Lower leg skin (tissue), 4 donors: Measurements from ENCODE around the gene CGB1. TPM values are rescaled to one million over a fixed set of nuclear protein-coding genes. Genes with fewer than 3 reads are reported as not detected.

ENCODE experiments used
- DNase-seq, 2 donors: peaks; one replicate each; pipeline ENCODE4 v3.0.0-alpha.2; 2019; ENCODE audit warnings: low spot score in 2 of 2
- H3K4me3 ChIP-seq: fragments of 200-600 bp; sonication (generic); 2 replicates; pipeline ENCODE4 v1.5.1; 2017; ENCODE audit warnings: mild to moderate bottlenecking, low read depth; ENCODE audit not compliant: poor library complexity, severe bottlenecking
- POLR2A ChIP-seq, 2 donors: fragments of 450-650 bp; IDR thresholded peaks; one replicate each; pipeline ENCODE4 v1.6.1; 2016 to 2017; ENCODE audit warnings: antibody characterized with exemption in 2 of 2, mild to moderate bottlenecking in 1 of 2, moderate library complexity in 1 of 2
- WGBS, 2 donors: methylation state at CpG; one replicate each; pipeline ENCODE4 v1.1.5; 2018; 5-methylcytosine and 5-hydroxymethylcytosine counted together
- intact Hi-C: fragments of 100-400 bp; cut with DNase I; formaldehyde crosslinking; loops from one replicate; pipeline ENCODE4 v1.15.0; 2023; ENCODE audit warnings: low total_unique reads
- total RNA-seq, 4 donors: library from RNA; depleted of rRNA; stranded (reverse); fragments of >200 nt; gene quantifications; one replicate each; pipeline ENCODE4 v1.1.0, GENCODE V29; 2016
- TF ChIP-seq, protein P1 (sequence below), 3 donors: fragments of 450-650 bp; IDR thresholded peaks; one replicate each; pipeline ENCODE4 v1.5.1; 2016; ENCODE audit warnings: antibody characterized with exemption in 3 of 3, mild to moderate bottlenecking in 3 of 3, moderate library complexity in 2 of 3

Gene CGB1
- total RNA-seq, 4 donors from 2014 or later: 2.2 TPM; not detected in 3

DNA sequence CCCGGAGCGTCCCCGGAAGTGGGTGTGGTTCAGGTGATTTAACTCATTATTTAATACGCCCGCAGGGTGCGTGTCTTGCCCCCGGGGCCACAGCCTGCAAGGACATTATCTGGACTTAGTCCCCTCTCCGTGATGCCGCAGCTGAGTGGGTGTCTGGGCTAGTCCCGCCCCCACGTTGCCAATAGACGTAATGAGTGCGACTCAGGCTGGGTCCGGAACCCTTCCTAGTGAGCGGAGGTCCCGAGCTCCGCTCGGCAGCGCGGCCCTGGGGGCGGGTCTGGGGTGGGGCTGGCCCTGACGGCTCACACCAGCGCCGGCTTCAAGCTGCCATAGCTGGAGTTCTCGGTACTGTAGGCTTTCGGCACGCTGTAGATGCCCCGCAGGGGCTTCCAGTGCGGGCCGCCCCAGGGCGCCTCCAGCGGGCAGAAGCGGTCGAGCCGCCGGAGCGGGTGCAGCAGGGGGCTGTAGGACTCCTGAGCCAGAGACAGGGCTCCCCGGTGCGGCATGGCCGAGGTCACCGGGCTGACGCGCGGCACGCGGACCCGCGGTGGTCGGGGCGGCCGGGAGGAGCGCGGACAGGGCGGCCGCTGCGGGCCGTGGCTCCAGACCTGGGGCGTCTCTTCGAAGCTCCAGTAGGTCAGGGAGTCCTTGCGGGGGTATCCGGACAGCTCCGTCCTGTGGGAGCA is 18.9 kb downstream of the CGB1 start:
- intact Hi-C loops: no loop called here
- 0 to 1% methylated on average over 4 to 41 of the region's 62 CpGs for WGBS, 2 donors
- TF ChIP-seq, protein P1, sequence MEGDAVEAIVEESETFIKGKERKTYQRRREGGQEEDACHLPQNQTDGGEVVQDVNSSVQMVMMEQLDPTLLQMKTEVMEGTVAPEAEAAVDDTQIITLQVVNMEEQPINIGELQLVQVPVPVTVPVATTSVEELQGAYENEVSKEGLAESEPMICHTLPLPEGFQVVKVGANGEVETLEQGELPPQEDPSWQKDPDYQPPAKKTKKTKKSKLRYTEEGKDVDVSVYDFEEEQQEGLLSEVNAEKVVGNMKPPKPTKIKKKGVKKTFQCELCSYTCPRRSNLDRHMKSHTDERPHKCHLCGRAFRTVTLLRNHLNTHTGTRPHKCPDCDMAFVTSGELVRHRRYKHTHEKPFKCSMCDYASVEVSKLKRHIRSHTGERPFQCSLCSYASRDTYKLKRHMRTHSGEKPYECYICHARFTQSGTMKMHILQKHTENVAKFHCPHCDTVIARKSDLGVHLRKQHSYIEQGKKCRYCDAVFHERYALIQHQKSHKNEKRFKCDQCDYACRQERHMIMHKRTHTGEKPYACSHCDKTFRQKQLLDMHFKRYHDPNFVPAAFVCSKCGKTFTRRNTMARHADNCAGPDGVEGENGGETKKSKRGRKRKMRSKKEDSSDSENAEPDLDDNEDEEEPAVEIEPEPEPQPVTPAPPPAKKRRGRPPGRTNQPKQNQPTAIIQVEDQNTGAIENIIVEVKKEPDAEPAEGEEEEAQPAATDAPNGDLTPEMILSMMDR (IDR thresholded peaks at IDR 0.05): no peak
- TF ChIP-seq POLR2A (IDR thresholded peaks at IDR 0.05): no peak
- H3K4me3 ChIP-seq: peak overlapping the region; percentile 3
- DNase-seq: no peak

DNA sequence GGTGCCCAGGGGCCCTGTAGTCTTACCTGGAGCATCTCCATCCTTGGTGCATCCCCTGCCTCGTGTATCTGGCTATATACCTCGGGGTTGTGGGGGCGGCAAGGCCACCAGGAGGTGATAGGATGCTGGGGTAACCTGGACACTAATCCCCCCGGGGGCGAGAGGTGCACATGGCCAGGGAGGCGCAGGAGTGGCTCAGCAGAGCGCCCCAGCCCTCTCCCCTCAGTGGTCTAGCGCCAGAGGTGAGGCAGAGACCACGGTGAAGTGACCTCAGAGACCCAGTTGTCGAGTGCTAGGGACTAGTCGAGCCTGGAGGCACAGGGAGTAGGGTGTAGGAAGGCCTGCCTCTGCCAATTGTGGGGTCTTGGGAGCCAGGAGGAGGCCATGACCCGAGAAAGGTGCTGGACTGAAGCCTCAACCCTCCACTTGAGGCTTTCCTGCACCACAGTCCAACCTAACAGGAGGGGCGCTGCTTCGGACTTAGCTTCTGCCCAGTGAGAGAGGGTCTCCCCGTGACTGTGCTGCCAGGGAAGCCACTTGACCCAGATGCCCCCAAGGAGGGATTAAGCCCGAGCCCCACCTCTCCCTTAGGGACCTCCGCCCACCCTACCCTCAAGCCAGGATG is 19.5 kb downstream of the CGB1 start, which contains the start of gene LHB:
Gene LHB (minus strand): TSS at position 51 of the 625 bp plus-strand sequence. CDS start 10 bp downstream, at position 41.
- intact Hi-C loops: no loop called here
- TF ChIP-seq, protein P1 (IDR thresholded peaks at IDR 0.05): no peak
- TF ChIP-seq POLR2A (IDR thresholded peaks at IDR 0.05): no peak
- H3K4me3 ChIP-seq: peak within 1 kb of the TSS; percentile 3
- no peak for DNase-seq
- WGBS, 2 donors: 71 to 88% methylated on average over 14 to 17 of the region's 17 CpGs

DNA sequence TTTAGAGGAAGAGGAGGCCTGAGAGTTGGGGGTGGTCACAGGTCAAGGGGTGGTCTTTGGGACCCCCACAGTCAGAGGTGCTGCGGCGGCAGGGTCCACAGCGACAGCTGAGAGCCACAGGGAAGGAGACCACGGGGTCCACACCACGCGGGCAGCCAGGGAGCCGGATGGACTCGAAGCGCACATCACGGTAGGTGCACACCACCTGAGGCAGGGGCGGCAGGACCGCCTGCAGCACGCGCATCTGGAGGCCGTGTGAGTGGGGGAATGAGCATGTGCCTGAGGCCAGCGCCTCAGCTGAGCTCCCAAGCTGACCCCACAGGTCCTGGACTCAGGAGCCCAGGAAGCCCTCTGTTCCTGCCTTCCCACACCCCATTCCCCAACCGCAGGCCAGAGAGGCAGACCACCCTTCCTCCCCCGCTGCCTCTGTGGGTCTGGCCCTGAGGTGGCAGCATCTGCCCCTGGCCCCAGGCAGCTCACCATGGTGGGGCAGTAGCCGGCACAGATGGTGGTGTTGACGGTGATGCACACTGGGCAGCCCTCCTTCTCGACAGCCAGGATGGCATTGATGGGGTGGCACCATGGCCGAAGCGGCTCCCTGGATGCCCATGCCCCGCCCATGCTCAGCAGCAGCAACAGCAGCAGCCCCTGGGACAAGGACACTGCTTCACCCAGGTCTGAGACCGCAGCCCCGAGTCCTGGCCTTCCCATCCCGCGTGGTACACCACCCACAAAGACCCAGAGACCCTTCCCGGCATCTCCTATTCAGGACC is 20.4 kb downstream of the CGB1 start:
- 85 to 88% methylated on average over 8 to 17 of the region's 29 CpGs for WGBS, 2 donors
- DNase-seq: no peak
- TF ChIP-seq, protein P1 (IDR thresholded peaks at IDR 0.05): no peak
- TF ChIP-seq POLR2A (IDR thresholded peaks at IDR 0.05): no peak
- no peak overlapping the region for H3K4me3 ChIP-seq
- intact Hi-C loops: no loop called here

DNA sequence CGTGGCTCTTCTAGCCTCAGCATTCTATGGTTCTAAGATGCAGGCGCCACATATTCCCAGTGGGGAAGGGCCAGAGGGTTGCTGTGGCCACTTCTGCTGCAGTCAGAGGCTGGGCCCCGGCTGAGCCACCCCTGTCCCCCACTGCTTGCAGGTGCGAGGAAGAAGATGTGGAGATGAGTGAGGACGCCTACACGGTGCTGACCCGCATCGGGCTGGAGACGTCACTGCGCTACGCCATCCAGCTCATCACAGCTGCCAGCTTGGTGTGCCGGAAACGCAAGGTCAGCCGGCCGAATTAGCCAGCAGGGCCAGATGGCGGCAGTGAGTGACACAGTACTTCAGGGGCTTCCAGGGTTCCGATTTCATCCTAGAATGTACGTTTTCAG is 21.8 kb downstream of the CGB1 start:
- intact Hi-C loops: no loop called here
- DNase-seq: no peak
- TF ChIP-seq, protein P1 (IDR thresholded peaks at IDR 0.05): no peak
- TF ChIP-seq POLR2A (IDR thresholded peaks at IDR 0.05): no peak

DNA sequence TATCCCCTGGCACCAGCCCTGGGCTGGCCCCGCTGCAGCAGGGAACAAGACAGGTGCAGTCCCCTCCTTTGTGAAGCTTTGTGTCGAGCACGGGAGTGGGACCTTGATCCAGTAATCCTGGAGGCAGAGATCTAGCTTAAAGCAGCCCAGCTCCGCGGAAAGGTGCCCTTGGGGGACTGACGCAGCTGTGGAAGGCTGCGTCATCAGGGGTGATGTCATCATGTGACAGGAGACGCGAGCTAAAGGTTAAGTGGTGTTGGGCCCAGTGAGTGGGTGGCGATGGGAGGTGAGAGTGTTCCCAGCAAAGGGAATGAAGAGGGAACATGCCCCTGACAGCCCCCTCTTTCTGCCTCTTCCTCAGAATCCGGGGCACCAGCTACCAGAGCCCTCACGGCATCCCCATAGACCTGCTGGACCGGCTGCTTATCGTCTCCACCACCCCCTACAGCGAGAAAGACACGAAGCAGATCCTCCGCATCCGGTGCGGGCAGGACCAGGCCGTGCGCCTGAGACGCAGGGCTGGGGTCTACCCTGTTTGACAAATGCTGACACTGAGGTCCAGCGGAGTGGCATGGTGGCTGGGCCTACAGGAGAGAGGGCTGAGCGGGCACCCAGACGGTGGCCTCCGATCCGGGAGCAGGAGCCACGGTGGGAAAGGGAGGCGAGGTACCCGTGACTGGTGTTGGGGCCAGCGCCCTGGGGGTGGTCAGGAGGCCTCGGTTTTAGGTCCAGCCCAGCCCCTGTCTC is 22.4 kb downstream of the CGB1 start:
- 89 to 91% methylated on average over 28 to 32 of the region's 32 CpGs for WGBS, 2 donors
- DNase-seq: no peak
- H3K4me3 ChIP-seq: no peak overlapping the region
- intact Hi-C loops: no loop called here
- TF ChIP-seq, protein P1 (IDR thresholded peaks at IDR 0.05): no peak
- TF ChIP-seq POLR2A (IDR thresholded peaks at IDR 0.05): no peak

More for the DNA sequence above, 21.8 kb downstream of the CGB1 start:
- WGBS, 2 donors: 93 to 94% methylated on average over 18 of the region's 18 CpGs
- H3K4me3 ChIP-seq: no peak overlapping the region
